ENCODE results near the gene CFHR4. TPM values are rescaled to one million over a fixed set of nuclear protein-coding genes. Genes with fewer than 3 reads are reported as not detected.
"Not testable (repeated sequence)": the region's sequence is repeated elsewhere in the genome, so short reads cannot be mapped to it uniquely, and the experiment has no call there.

Gene CFHR4
- total RNA-seq = under 1 TPM; 0.10 to 0.11 TPM
- polyA plus RNA-seq (ENCODE audit: insufficient read length in 2 of 2) = under 1 TPM in 1 of 2 donors, not detected in 1; 0.33 TPM
- long read RNA-seq, donor 1 = 0 reads
- long read RNA-seq, donor 2 = 0 reads
- long read RNA-seq, donor 3 = 0 reads
- long read RNA-seq, donor 4 = 0 reads

GRCh38 chr1:196887515-196888239 is at the start of gene CFHR4:
Gene CFHR4, plus strand, starts transcription at chr1:196888052. Its CDS starts 99 bp downstream, at chr1:196888151.
- Histone ChIP-seq H3K27ac (ENCODE audit: low read depth, low read length) (no peak within 1 kb of the TSS), H3K27me3 (ENCODE audit: control insufficient read depth, insufficient read depth, low read length) (no peaks in the 10 kb centered on the region), H3K36me3 (ENCODE audit: control insufficient read depth, insufficient read depth, low read length) (no peaks in the 10 kb centered on the region), H3K4me3 (ENCODE audit: low read depth, low read length) (no peak within 1 kb of the TSS), H3K4me1 (ENCODE audit: control insufficient read depth, insufficient read depth, low read length) (no peaks in the 10 kb centered on the region), H3K9me3 (ENCODE audit: control insufficient read depth, insufficient read depth, low read length) (no peaks in the 10 kb centered on the region)
- DNase-seq (ENCODE audit: low read depth in 4 of 6, low spot score in 6 of 6) = no peak

GRCh38 chr1:196849613-196850492 is 38.0 kb upstream of the CFHR4 start:
- H3K27ac ChIP-seq (ENCODE audit: low read depth, low read length); DNase-seq (ENCODE audit: low read depth in 4 of 6, low spot score in 6 of 6); H3K27me3 ChIP-seq (ENCODE audit: control insufficient read depth, insufficient read depth, low read length); H3K4me1 ChIP-seq (ENCODE audit: control insufficient read depth, insufficient read depth, low read length); H3K36me3 ChIP-seq (ENCODE audit: control insufficient read depth, insufficient read depth, low read length); H3K4me3 ChIP-seq (ENCODE audit: low read depth, low read length); H3K9me3 ChIP-seq (ENCODE audit: control insufficient read depth, insufficient read depth, low read length): not testable (repeated sequence)
- WGBS (ENCODE audit: insufficient coverage) = no CpG with 5 or more reads among the region's 4 CpGs

- H3K27ac ChIP-seq (ENCODE audit: low read depth, low read length) = no peak overlapping the region
- DNase-seq (ENCODE audit: low read depth in 4 of 6, low spot score in 6 of 6) = no peak
- no peaks in the 10 kb centered on the region for H3K9me3 ChIP-seq (ENCODE audit: control insufficient read depth, insufficient read depth, low read length)
- 82% methylated on average over 3 of the region's 6 CpGs for WGBS (ENCODE audit: insufficient coverage)
- H3K27me3 ChIP-seq (ENCODE audit: control insufficient read depth, insufficient read depth, low read length) = no peaks in the 10 kb centered on the region
- H3K4me1 ChIP-seq (ENCODE audit: control insufficient read depth, insufficient read depth, low read length) = no peaks in the 10 kb centered on the region
- no peaks in the 10 kb centered on the region for H3K36me3 ChIP-seq (ENCODE audit: control insufficient read depth, insufficient read depth, low read length)
- H3K4me3 ChIP-seq (ENCODE audit: low read depth, low read length) = no peak overlapping the region
These were observed 31.8 kb upstream of the CFHR4 start for GRCh38 chr1:196856053-196856452.

- Histone ChIP-seq H3K27ac (ENCODE audit: low read depth, low read length) (no peak overlapping the region), H3K27me3 (ENCODE audit: control insufficient read depth, insufficient read depth, low read length) (no peaks in the 10 kb centered on the region), H3K9me3 (ENCODE audit: control insufficient read depth, insufficient read depth, low read length) (no peaks in the 10 kb centered on the region), H3K36me3 (ENCODE audit: control insufficient read depth, insufficient read depth, low read length) (no peaks in the 10 kb centered on the region), H3K4me3 (ENCODE audit: low read depth, low read length) (no peak overlapping the region), H3K4me1 (ENCODE audit: control insufficient read depth, insufficient read depth, low read length) (no peaks in the 10 kb centered on the region)
- no peak for DNase-seq (ENCODE audit: low read depth in 4 of 6, low spot score in 6 of 6)
- WGBS (ENCODE audit: insufficient coverage) = no CpG with 5 or more reads among the region's 2 CpGs
These were observed 30.7 kb upstream of the CFHR4 start for GRCh38 chr1:196857188-196857587.

- no peaks in the 10 kb centered on the region for H3K9me3 ChIP-seq (ENCODE audit: control insufficient read depth, insufficient read depth, low read length)
- H3K4me3 ChIP-seq (ENCODE audit: low read depth, low read length) = no peak overlapping the region
- 66% methylated on average over 2 of the region's 3 CpGs for WGBS (ENCODE audit: insufficient coverage)
- DNase-seq (ENCODE audit: low read depth in 4 of 6, low spot score in 6 of 6) = no peak
- H3K27ac ChIP-seq (ENCODE audit: low read depth, low read length) = no peak overlapping the region
- H3K27me3 ChIP-seq (ENCODE audit: control insufficient read depth, insufficient read depth, low read length) = no peaks in the 10 kb centered on the region
- no peaks in the 10 kb centered on the region for H3K36me3 ChIP-seq (ENCODE audit: control insufficient read depth, insufficient read depth, low read length)
- no peaks in the 10 kb centered on the region for H3K4me1 ChIP-seq (ENCODE audit: control insufficient read depth, insufficient read depth, low read length)
These were observed 29.0 kb upstream of the CFHR4 start for GRCh38 chr1:196858811-196859210.

- no peak overlapping the region for H3K4me3 ChIP-seq (ENCODE audit: low read depth, low read length)
- H3K27ac ChIP-seq (ENCODE audit: low read depth, low read length) = no peak overlapping the region
- no peaks in the 10 kb centered on the region for H3K9me3 ChIP-seq (ENCODE audit: control insufficient read depth, insufficient read depth, low read length)
- WGBS (ENCODE audit: insufficient coverage) = no CpG with 5 or more reads among the region's 1 CpG
- no peaks in the 10 kb centered on the region for H3K27me3 ChIP-seq (ENCODE audit: control insufficient read depth, insufficient read depth, low read length)
- no peaks in the 10 kb centered on the region for H3K36me3 ChIP-seq (ENCODE audit: control insufficient read depth, insufficient read depth, low read length)
- no peak for DNase-seq (ENCODE audit: low read depth in 4 of 6, low spot score in 6 of 6)
- H3K4me1 ChIP-seq (ENCODE audit: control insufficient read depth, insufficient read depth, low read length) = no peaks in the 10 kb centered on the region
These were observed 27.4 kb upstream of the CFHR4 start for GRCh38 chr1:196860323-196860884.

GRCh38 chr1:196861429-196861828 is 26.4 kb upstream of the CFHR4 start:
- Histone ChIP-seq H3K27ac (ENCODE audit: low read depth, low read length) (no peak overlapping the region), H3K4me1 (ENCODE audit: control insufficient read depth, insufficient read depth, low read length) (no peaks in the 10 kb centered on the region), H3K36me3 (ENCODE audit: control insufficient read depth, insufficient read depth, low read length) (no peaks in the 10 kb centered on the region), H3K9me3 (ENCODE audit: control insufficient read depth, insufficient read depth, low read length) (no peaks in the 10 kb centered on the region), H3K27me3 (ENCODE audit: control insufficient read depth, insufficient read depth, low read length) (no peaks in the 10 kb centered on the region), H3K4me3 (ENCODE audit: low read depth, low read length) (no peak overlapping the region)
- no CpG with 5 or more reads among the region's 2 CpGs for WGBS (ENCODE audit: insufficient coverage)
- no peak for DNase-seq (ENCODE audit: low read depth in 4 of 6, low spot score in 6 of 6)

GRCh38 chr1:196866974-196867373 is 20.9 kb upstream of the CFHR4 start:
- no peak for DNase-seq (ENCODE audit: low read depth in 4 of 6, low spot score in 6 of 6)
- Histone ChIP-seq H3K27me3 (ENCODE audit: control insufficient read depth, insufficient read depth, low read length) (no peaks in the 10 kb centered on the region), H3K9me3 (ENCODE audit: control insufficient read depth, insufficient read depth, low read length) (no peaks in the 10 kb centered on the region), H3K4me1 (ENCODE audit: control insufficient read depth, insufficient read depth, low read length) (no peaks in the 10 kb centered on the region), H3K36me3 (ENCODE audit: control insufficient read depth, insufficient read depth, low read length) (no peaks in the 10 kb centered on the region), H3K4me3 (ENCODE audit: low read depth, low read length) (no peak overlapping the region), H3K27ac (ENCODE audit: low read depth, low read length) (no peak overlapping the region)
- WGBS (ENCODE audit: insufficient coverage) = no CpG with 5 or more reads among the region's 1 CpG

- WGBS (ENCODE audit: insufficient coverage) = 100% methylated on average over 2 of the region's 4 CpGs
- Histone ChIP-seq H3K27ac (ENCODE audit: low read depth, low read length) (no peak overlapping the region), H3K4me1 (ENCODE audit: control insufficient read depth, insufficient read depth, low read length) (peaks cover 3% of the 10 kb centered on the region), H3K9me3 (ENCODE audit: control insufficient read depth, insufficient read depth, low read length) (no peaks in the 10 kb centered on the region), H3K4me3 (ENCODE audit: low read depth, low read length) (no peak overlapping the region), H3K36me3 (ENCODE audit: control insufficient read depth, insufficient read depth, low read length) (no peaks in the 10 kb centered on the region), H3K27me3 (ENCODE audit: control insufficient read depth, insufficient read depth, low read length) (no peaks in the 10 kb centered on the region)
- no peak for DNase-seq (ENCODE audit: low read depth in 4 of 6, low spot score in 6 of 6)
These were observed 14.5 kb upstream of the CFHR4 start for GRCh38 chr1:196873385-196873784.

Data from spinal cord (tissue), 10 donors.